A549 (cell line): ENCODE results near the gene WDR82.

Experiments
- CHD2 ChIP-seq: fragments of 150-350 bp; IDR thresholded peaks from 2 replicates; pipeline ENCODE4 v1.6.1; 2014; ENCODE audit warnings: low read length; ENCODE audit not compliant: partially characterized antibody
- MAZ ChIP-seq: fragments of 150-350 bp; IDR thresholded peaks from 2 replicates; pipeline ENCODE4 v1.6.1; 2014; ENCODE audit warnings: antibody characterized with exemption, low read depth, low read length, borderline replicate concordance
- TF ChIP-seq, protein P1 (sequence below): fragments of >200 bp; sonication (Bioruptor Twin); formaldehyde crosslinking; IDR thresholded peaks from 3 replicates; pipeline ENCODE4 v1.5.1; 2016
- TF ChIP-seq, protein P2 (sequence below): IDR thresholded peaks from 2 replicates; pipeline ENCODE4 v1.6.1; 2012

DNA sequence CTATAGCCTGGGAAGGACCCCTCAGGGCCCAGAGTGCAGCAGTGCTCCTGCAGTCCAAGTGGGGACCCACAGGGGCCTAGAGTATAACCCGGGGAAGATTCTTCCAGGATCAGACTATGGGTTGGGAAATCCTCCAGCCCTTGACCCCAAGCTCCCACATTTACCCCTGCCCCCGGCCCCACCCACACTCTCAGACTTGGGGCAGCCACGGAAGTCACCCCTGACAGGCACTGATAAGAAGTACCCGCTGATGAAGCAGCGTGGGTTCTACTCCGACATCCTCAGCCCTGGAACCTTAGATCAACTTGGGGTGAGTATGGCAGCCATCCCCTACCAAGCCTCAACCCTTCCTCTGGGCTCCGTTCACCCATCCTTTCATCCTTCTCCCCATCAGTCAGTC is 44.0 kb upstream of the WDR82 start:
- TF ChIP-seq MAZ (no peak), CHD2 (no peak)
- TF ChIP-seq, protein P1, sequence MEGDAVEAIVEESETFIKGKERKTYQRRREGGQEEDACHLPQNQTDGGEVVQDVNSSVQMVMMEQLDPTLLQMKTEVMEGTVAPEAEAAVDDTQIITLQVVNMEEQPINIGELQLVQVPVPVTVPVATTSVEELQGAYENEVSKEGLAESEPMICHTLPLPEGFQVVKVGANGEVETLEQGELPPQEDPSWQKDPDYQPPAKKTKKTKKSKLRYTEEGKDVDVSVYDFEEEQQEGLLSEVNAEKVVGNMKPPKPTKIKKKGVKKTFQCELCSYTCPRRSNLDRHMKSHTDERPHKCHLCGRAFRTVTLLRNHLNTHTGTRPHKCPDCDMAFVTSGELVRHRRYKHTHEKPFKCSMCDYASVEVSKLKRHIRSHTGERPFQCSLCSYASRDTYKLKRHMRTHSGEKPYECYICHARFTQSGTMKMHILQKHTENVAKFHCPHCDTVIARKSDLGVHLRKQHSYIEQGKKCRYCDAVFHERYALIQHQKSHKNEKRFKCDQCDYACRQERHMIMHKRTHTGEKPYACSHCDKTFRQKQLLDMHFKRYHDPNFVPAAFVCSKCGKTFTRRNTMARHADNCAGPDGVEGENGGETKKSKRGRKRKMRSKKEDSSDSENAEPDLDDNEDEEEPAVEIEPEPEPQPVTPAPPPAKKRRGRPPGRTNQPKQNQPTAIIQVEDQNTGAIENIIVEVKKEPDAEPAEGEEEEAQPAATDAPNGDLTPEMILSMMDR = no peak
- TF ChIP-seq, protein P2, sequence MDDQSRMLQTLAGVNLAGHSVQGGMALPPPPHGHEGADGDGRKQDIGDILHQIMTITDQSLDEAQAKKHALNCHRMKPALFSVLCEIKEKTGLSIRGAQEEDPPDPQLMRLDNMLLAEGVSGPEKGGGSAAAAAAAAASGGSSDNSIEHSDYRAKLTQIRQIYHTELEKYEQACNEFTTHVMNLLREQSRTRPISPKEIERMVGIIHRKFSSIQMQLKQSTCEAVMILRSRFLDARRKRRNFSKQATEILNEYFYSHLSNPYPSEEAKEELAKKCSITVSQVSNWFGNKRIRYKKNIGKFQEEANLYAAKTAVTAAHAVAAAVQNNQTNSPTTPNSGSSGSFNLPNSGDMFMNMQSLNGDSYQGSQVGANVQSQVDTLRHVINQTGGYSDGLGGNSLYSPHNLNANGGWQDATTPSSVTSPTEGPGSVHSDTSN = no peak
